Measurements from ENCODE around the gene MRPL55. TPM values are rescaled to one million over a fixed set of nuclear protein-coding genes. Genes with fewer than 3 reads are reported as not detected.

The MRPL55 gene
- total RNA-seq, 1 donor from 2014 or later: 65.6 TPM

GRCh38 chr1:228108055-228108690 lies 926 bp downstream of the MRPL55 start:
- no peak for ATAC-seq (ENCODE audit: poor library complexity)
- intact Hi-C loops (cut with DNase I): no loop called here
- no peak for DNase-seq

GRCh38 chr1:228107636-228108035 lies 1.5 kb downstream of the MRPL55 start:
- DNase-seq: no peak
- ATAC-seq (ENCODE audit: poor library complexity): no peak
- intact Hi-C loops (cut with DNase I): no loop called here

GRCh38 chr1:228106800-228107054 lies 2.4 kb downstream of the MRPL55 start:
- DNase-seq (no peak), ATAC-seq (ENCODE audit: poor library complexity) (no peak)
- intact Hi-C loops (cut with DNase I): no loop called here

GRCh38 chr1:228105996-228106799 lies 2.9 kb downstream of the MRPL55 start:
- DNase-seq: no peak
- intact Hi-C loops (cut with DNase I): no loop called here
- no peak for ATAC-seq (ENCODE audit: poor library complexity)

- no peak for ATAC-seq (ENCODE audit: poor library complexity)
- intact Hi-C loops (cut with DNase I): no loop called here
These were observed 3.7 kb downstream of the MRPL55 start for GRCh38 chr1:228105270-228105995.

GRCh38 chr1:228104526-228105269 lies 4.4 kb downstream of the MRPL55 start:
- intact Hi-C loops (cut with DNase I): no loop called here
- DNase-seq (no peak), ATAC-seq (ENCODE audit: poor library complexity) (no peak)

More at GRCh38 chr1:228105270-228105995, 3.7 kb downstream of the MRPL55 start:
- no peak for DNase-seq

GRCh38 chr1:228102791-228103620 lies 6.1 kb downstream of the MRPL55 start, which contains the start of gene C1orf35:
Gene C1orf35 (minus strand): TSS chr1:228103325. CDS start chr1:228103227, 98 bp downstream.
- peak; percentile 97 for DNase-seq
- intact Hi-C loops (cut with DNase I): no loop called here
- peak; percentile 91 for ATAC-seq (ENCODE audit: poor library complexity)

- DNase-seq: peak; percentile 55
- no peak for ATAC-seq (ENCODE audit: poor library complexity)
- intact Hi-C loops (cut with DNase I): no loop called here
These were observed 6.9 kb downstream of the MRPL55 start for GRCh38 chr1:228101994-228102790.

GRCh38 chr1:228101614-228101993 lies 7.5 kb downstream of the MRPL55 start:
- no peak for ATAC-seq (ENCODE audit: poor library complexity)
- intact Hi-C loops (cut with DNase I): no loop called here
- DNase-seq: no peak

- DNase-seq: peak; percentile 42
- ATAC-seq (ENCODE audit: poor library complexity): no peak
- intact Hi-C loops (cut with DNase I): no loop called here
These were observed 8.1 kb downstream of the MRPL55 start for GRCh38 chr1:228100822-228101613.

- intact Hi-C loops (cut with DNase I): no loop called here
- no peak for ATAC-seq (ENCODE audit: poor library complexity)
- peak; percentile 31 for DNase-seq
These were observed 9.8 kb downstream of the MRPL55 start for GRCh38 chr1:228099331-228099732.

GRCh38 chr1:228098323-228098931 lies 10.7 kb downstream of the MRPL55 start:
- intact Hi-C loops (cut with DNase I): no loop called here
- DNase-seq (peak; percentile 35), ATAC-seq (ENCODE audit: poor library complexity) (no peak)

GRCh38 chr1:228097333-228098081 lies 11.6 kb downstream of the MRPL55 start:
- DNase-seq: peak; percentile 38
- ATAC-seq (ENCODE audit: poor library complexity): no peak
- intact Hi-C loops (cut with DNase I): no loop called here

GRCh38 chr1:228096416-228097332 lies 12.4 kb downstream of the MRPL55 start:
- ATAC-seq (ENCODE audit: poor library complexity) (no peak), DNase-seq (peak; percentile 40)
- intact Hi-C loops (cut with DNase I): no loop called here

- ATAC-seq (ENCODE audit: poor library complexity): no peak
- intact Hi-C loops (cut with DNase I): no loop called here
- DNase-seq: peak; percentile 31
These were observed 13.2 kb downstream of the MRPL55 start for GRCh38 chr1:228095938-228096337.

Data from Right ventricle myocardium superior (tissue), 1 donor.